GM18867 (cell line): ENCODE results near the gene CATSPERD.

Experiments used
- ATAC-seq: cut with Tn5 transposase; IDR thresholded peaks from one replicate; pipeline ENCODE4 v1.9.1; 2021; ENCODE audit warnings: mild to moderate bottlenecking, moderate library complexity; ENCODE audit not compliant: unreplicated experiment

CATSPERD gene

DNA sequence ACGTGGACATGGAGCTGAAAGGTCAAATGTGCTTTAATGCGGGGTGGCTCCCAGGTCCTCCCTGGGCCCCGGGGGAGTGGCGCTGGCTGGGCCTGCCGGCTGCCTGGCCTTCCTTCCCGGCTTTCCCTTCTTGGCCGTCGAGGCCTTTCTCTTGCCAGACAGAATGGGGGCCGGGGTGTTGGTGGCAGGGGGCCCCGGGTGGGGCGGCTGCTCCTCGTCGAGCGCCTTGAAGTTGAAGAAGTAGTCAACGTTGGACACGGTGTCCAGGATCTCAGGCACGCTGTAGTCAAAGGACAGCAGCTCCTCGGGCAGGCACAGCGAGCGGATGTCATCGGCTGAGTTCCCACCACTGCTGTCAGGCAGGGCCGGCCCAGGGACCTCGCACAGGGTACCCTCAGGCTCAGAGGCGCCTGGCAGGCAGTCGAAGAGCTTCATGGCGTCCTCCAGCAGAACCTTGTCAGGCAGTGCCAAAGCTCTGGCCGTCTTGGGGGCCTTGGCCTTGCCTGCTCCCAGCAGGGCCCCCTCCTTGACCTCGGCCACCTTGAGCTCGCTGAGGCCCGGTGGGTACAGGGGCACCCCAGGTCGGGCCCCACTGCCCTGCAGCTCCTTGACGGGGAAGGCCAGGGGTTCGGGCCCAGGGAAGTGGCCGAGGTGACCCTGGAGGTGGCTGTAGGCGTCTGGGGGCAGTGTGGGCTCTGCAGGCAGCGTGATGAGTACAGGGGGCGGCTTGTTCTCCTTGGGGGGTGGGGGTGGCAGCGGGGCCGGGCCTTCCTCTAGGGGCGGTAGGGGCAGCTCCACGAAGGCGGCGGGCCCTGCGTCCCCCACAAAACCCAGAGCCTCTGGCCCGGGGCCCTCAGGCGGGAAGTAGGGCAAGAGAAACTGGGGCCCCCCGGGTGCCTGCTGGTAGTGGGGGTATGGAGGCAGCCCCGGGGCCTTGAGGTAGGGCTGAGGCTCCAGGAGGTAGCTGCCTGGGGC lies 62.8 kb downstream of the CATSPERD start:
- ATAC-seq = no peak

DNA sequence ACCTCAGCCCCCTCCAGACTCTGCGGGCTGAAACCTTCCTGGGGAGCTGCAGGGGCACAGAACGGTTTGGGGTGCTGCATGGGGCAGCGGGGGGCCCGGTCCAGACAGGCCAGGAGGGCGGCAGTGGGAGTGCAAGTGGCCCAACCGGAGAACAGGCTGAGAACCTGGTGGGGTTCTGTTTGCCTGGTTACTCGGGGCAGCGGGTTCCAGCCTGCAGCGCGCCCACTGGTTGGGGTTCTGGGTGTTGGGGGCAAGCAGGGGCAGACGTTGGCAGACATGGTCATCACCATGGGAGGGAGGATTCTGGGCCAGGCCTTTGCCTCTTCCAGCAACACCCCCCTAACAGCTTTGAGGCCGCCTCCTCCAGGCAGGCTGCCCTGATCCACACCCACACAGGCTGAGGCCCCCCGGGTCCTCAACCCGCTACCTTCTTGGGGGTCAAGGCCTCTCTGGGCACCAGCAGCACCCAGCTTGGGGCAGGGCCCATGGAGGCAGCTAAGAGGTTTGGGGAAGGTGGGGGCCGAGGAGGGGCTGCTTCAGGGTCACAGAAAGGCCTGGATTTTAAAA lies 64.2 kb downstream of the CATSPERD start, which contains the start of gene PRR22:
TSS of gene PRR22 (minus strand) at position 166 of the 567 bp plus-strand sequence. CDS start at position 80, 86 bp downstream.
- ATAC-seq = no peak

GRCh38 chr19:5785423-5785822 lies 65.0 kb downstream of the CATSPERD start:
- ATAC-seq = no peak

DNA sequence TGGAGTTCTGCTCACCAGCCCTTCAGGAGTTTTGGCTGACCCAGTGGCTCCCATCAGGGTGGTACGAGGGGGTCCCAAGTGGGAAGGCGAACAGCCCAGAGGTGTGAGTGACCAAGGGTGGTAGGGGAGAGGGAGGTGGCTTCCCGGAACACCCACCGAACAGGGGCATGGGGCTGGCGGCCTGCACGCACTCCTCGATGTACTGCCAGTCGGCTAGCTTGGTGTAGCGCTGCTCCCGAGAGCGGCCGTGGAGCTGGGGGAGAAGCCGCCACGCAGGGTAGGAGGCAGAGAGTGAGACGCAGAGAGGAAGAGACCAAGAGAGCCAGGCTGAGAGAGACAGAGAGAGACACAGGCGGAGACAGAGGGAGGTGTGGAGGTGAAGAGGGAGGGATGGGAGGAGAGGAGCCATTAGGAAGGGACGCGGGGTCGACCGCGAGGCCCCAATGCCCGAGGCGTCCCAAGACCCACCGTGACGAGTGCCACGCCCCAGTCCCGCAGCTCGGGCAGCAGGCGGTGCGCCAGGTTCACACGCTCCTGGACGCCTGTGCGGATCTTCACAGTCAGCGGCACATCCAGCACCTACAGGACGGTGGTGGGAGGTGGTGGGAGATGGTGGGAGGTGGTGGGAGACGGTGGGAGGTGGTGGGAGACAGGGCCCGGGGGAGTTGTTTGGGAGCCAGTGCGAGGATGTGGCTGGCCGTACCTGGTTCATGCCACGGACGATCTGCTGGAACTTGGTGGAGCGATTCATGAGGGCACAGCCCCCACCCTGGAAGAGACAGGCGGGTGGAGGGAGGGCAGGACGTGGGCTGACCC lies 66.4 kb downstream of the CATSPERD start:
- ATAC-seq = no peak

GRCh38 chr19:5787409-5788182 lies 67.2 kb downstream of the CATSPERD start:
- ATAC-seq = no peak

- ATAC-seq = no peak
Measured at GRCh38 chr19:5788422-5788821, 68.0 kb downstream of the CATSPERD start.

DNA sequence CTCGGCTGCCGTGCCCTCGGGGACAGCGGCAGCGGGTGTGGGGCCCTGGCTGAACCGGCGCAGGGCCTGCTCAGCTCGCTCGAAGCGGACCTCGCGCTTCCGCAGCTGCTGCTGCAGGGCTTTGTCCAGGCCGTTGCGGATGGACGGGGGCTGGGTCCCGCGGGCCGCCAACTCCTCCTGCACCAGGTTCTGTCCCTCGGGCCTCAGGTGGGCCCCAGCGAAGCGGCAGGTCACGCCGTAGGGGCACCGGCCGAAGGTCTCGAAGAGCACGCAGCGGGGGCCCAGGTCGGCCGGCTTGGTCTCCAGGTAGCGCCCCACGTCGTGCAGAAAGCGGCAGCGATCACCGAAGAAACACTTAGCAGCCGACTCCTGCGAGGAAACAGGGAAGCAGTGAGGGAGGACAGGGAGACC lies 68.9 kb downstream of the CATSPERD start:
- ATAC-seq = no peak

DNA sequence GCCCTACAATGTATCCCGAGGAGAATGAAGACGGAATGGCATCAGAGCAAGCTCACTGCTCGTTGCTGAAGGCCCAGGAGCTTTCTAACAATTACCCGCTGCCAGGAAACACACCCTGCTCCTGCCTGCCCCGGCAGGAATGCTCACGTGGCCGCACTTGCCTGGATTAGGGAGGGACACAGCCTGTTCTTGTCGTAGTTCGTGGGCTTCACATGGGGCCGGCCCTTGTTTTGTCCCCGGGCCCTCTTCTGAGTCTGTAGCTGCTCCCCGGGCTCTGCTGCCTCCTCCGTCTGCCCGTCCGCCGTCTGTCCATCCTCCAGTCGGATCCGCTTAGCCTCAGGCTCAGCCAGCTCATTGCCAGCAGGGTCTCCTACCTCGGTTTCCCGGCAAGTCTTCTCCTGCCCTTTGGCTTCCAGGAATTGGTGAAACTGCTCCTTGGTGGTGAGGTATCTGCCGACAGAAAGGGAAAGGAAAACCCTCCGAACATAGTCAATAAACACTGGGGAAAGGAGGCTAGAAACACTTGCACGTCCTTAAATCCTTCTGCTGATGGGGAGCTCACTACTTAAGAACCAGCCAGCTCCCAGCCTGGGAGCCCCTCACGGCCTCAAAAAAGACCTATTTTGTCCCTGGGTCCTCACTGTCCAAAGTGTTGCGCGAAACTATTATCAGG lies 69.6 kb downstream of the CATSPERD start:
- ATAC-seq = no peak

DNA sequence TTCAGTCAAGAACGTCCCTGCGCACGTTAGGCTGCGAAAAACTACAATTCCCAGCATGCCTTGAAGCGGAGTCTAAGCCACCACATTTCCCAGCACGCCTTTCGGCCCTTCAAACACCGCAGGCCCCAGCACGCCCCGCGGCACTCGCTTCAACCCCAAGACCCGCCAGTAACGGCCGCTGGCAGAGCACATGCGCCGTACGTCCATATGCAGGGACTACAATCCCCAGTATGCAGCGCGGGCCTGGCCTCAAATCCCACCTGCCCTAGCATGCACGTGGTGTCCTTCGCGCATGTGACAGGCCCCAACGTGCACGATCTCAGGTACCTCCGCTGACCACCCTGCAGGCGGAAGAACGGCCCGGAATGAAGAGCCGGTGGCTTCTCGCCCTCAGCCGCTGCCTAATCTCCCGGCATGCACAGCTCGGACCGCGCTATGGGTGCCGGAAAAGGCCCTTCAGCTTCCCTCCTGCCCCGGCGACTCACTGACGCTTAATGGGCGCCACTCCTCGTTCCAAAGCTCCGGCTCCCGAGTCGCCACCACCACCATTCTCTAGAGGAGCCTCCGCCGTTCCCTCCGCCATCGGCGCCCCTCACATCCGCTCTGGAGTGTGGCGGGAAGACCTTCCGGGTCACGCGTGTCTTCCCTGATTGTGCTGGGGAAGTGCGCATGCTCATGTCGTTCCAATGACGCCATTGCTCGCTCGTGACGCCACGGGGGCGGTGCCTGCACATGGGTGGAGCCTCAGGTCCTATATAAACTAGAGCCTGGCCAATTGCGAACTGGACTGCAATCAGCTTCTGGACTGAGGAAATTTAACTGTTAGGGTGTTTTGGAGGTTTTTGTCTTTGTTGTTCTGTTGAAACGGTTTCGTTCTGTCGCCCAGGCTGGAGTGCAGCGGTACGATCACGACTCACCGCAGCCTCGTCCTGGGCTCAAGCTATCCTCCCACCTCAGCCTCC lies 70.4 kb downstream of the CATSPERD start, which contains the start of gene DUS3L:
TSS of gene DUS3L (minus strand) at position 605 of the 962 bp plus-strand sequence. CDS start at position 583, 22 bp downstream.
- ATAC-seq = peak; percentile 86

- no peak for ATAC-seq
Measured at GRCh38 chr19:5792224-5792623, 71.8 kb downstream of the CATSPERD start.

GRCh38 chr19:5793188-5793587 lies 72.8 kb downstream of the CATSPERD start:
- no peak for ATAC-seq

- no peak for ATAC-seq
Measured at GRCh38 chr19:5795382-5795919, 75.0 kb downstream of the CATSPERD start.

- no peak for ATAC-seq
Measured at GRCh38 chr19:5798244-5798643, 77.8 kb downstream of the CATSPERD start.

- ATAC-seq = no peak
Measured at GRCh38 chr19:5799247-5800241, 79.1 kb downstream of the CATSPERD start.

DNA sequence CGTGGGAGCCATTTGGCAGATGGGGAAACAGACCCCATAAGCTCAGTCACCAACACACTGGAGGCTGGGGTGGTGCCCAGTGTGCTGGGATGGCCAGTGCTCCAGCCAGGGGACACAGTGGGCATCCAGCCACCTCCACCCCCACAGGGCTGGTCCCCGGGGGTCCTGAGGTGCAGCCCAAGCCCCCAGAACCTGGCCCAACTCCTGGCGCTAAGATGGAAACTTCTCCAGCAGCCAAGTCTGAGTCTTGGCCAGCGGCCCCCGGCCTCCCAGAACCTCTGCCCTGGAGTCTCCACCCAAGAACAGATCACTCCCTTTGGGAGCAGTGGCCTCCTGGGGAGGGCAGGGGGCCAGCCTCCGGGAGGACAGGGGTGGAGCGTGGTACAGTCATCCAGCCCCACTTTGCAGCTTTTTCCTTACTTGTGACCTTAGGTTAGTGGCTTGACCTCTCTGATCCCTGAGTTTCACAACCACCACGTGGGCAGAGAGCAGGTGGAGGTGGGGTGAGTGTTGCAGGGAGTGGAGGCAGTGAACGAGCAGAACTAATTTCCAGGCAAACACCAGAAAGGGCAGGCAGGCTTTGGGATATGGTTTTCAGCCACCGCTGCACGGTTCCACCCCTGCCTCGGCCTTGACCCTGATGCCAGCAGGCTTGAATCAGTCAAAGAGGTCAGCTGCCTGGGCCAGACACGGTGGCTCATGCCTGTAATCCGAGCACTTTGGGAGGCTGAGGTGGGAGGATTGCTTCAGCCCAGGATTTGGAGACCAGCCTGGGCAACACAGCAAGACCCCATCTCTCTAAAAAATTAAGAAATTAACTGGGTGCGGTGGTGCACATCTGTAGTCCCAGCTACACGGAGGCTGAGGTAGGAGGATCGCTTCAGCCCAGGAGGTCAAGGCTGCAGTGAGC lies 80.2 kb downstream of the CATSPERD start:
- ATAC-seq = no peak
